ENCODE data around the gene ARMC3. TPM values are rescaled to one million over a fixed set of nuclear protein-coding genes. Genes with fewer than 3 reads are reported as not detected.
A peak's percentile ranks its signal among the peaks of the same experiment; 100 is the strongest.
"Not testable (repeated sequence)": the region's sequence is repeated elsewhere in the genome, so short reads cannot be mapped to it uniquely, and the experiment has no call there.

ARMC3 gene
- total and polyA plus RNA-seq, 5 donors: not detected

GRCh38 chr10:23065181-23065948, 137.5 kb downstream of the ARMC3 start:
- ATAC-seq (peak; percentile 95 to 96), DNase-seq (peak; percentile 84 to 90 (median 89))
- Histone ChIP-seq H3K4me3 (ENCODE audit: low read length) (no peak overlapping the region), H3K9me3 (ENCODE audit: control insufficient read depth, low read length) (no peaks in the 10 kb centered on the region), H3K27me3 (ENCODE audit: control insufficient read depth, insufficient read depth) (no peaks in the 10 kb centered on the region), H3K27ac (ENCODE audit: low read length) (peak overlapping the region; percentile 79), H3K4me1 (ENCODE audit: control insufficient read depth, insufficient read depth, low read length) (peaks cover 5% of the 10 kb centered on the region)
- WGBS: 22% methylated on average over 11 of the region's 11 CpGs
- intact Hi-C loops (cut with DNase I): no loop called here

- Histone ChIP-seq H3K27ac (ENCODE audit: low read length) (no peak overlapping the region), H3K27me3 (ENCODE audit: control insufficient read depth, insufficient read depth) (no peaks in the 10 kb centered on the region), H3K9me3 (ENCODE audit: control insufficient read depth, low read length) (no peaks in the 10 kb centered on the region), H3K4me1 (ENCODE audit: control insufficient read depth, insufficient read depth, low read length) (peaks cover 5% of the 10 kb centered on the region), H3K4me3 (ENCODE audit: low read length) (no peak overlapping the region)
- intact Hi-C loops (cut with DNase I): no loop called here
- DNase-seq (no peak), ATAC-seq (no peak)
- 92% methylated on average over 12 of the region's 12 CpGs for WGBS
Measured at GRCh38 chr10:23067337-23067736, 139.5 kb downstream of the ARMC3 start.

- no peak overlapping the region for H3K27ac ChIP-seq (ENCODE audit: low read length)
- no peaks in the 10 kb centered on the region for H3K27me3 ChIP-seq (ENCODE audit: control insufficient read depth, insufficient read depth)
- ATAC-seq (peak; percentile 73 to 82), DNase-seq (peak; percentile 80 to 93 (median 84))
- H3K4me3 ChIP-seq (ENCODE audit: low read length): no peak overlapping the region
- no peaks in the 10 kb centered on the region for H3K9me3 ChIP-seq (ENCODE audit: control insufficient read depth, low read length)
- intact Hi-C loops (cut with DNase I): no loop called here
- H3K4me1 ChIP-seq (ENCODE audit: control insufficient read depth, insufficient read depth, low read length): peaks cover 5% of the 10 kb centered on the region
- 55% methylated on average over 16 of the region's 16 CpGs for WGBS
Measured at GRCh38 chr10:23067939-23068775, 140.3 kb downstream of the ARMC3 start.

GRCh38 chr10:23069019-23069815, 141.4 kb downstream of the ARMC3 start:
- intact Hi-C loops (cut with DNase I): no loop called here
- Histone ChIP-seq H3K9me3 (ENCODE audit: control insufficient read depth, low read length) (no peaks in the 10 kb centered on the region), H3K4me3 (ENCODE audit: low read length) (no peak overlapping the region), H3K4me1 (ENCODE audit: control insufficient read depth, insufficient read depth, low read length) (peaks cover 5% of the 10 kb centered on the region), H3K27me3 (ENCODE audit: control insufficient read depth, insufficient read depth) (no peaks in the 10 kb centered on the region), H3K27ac (ENCODE audit: low read length) (no peak overlapping the region)
- no peak for DNase-seq
- 85% methylated on average over 10 of the region's 10 CpGs for WGBS
- no peak for ATAC-seq

- H3K9me3 ChIP-seq (ENCODE audit: control insufficient read depth, low read length); H3K4me3 ChIP-seq (ENCODE audit: low read length); H3K27ac ChIP-seq (ENCODE audit: low read length); ATAC-seq; DNase-seq; H3K27me3 ChIP-seq (ENCODE audit: control insufficient read depth, insufficient read depth); H3K4me1 ChIP-seq (ENCODE audit: control insufficient read depth, insufficient read depth, low read length): not testable (repeated sequence)
- WGBS: 85% methylated on average over 12 of the region's 12 CpGs
- intact Hi-C loops (cut with DNase I): loop anchor here in 1 of 4 donors (5.0 to 10.0 kb wide), 2 partner anchors 1068 to 1576 kb away; partner anchors contain the start of gene DNAJC1
Measured at GRCh38 chr10:23070092-23070912, 142.4 kb downstream of the ARMC3 start.

- no peaks in the 10 kb centered on the region for H3K4me1 ChIP-seq (ENCODE audit: control insufficient read depth, insufficient read depth, low read length)
- no peak overlapping the region for H3K27ac ChIP-seq (ENCODE audit: low read length)
- DNase-seq (no peak), ATAC-seq (no peak)
- H3K27me3 ChIP-seq (ENCODE audit: control insufficient read depth, insufficient read depth): no peaks in the 10 kb centered on the region
- intact Hi-C loops (cut with DNase I): loop anchor here in 1 of 4 donors (5.0 to 10.0 kb wide), 2 partner anchors 1069 to 1576 kb away; partner anchors contain the start of gene DNAJC1
- 89% methylated on average over 3 of the region's 3 CpGs for WGBS
- no peaks in the 10 kb centered on the region for H3K9me3 ChIP-seq (ENCODE audit: control insufficient read depth, low read length)
- H3K4me3 ChIP-seq (ENCODE audit: low read length): no peak overlapping the region
Measured at GRCh38 chr10:23070913-23071218, 143.0 kb downstream of the ARMC3 start.

GRCh38 chr10:23072593-23072992, 144.7 kb downstream of the ARMC3 start:
- H3K27ac ChIP-seq (ENCODE audit: low read length); H3K4me3 ChIP-seq (ENCODE audit: low read length); H3K9me3 ChIP-seq (ENCODE audit: control insufficient read depth, low read length); H3K4me1 ChIP-seq (ENCODE audit: control insufficient read depth, insufficient read depth, low read length); H3K27me3 ChIP-seq (ENCODE audit: control insufficient read depth, insufficient read depth); ATAC-seq: not testable (repeated sequence)
- WGBS: 47% methylated on average over 3 of the region's 3 CpGs
- intact Hi-C loops (cut with DNase I): loop anchor here in 1 of 4 donors (5.0 to 10.0 kb wide), 2 partner anchors 1070 to 1578 kb away; partner anchors contain the start of gene DNAJC1
- peak; percentile 48 to 80 (median 71) for DNase-seq

- Histone ChIP-seq H3K4me3 (ENCODE audit: low read length) (no peak overlapping the region), H3K9me3 (ENCODE audit: control insufficient read depth, low read length) (no peaks in the 10 kb centered on the region), H3K27ac (ENCODE audit: low read length) (no peak overlapping the region), H3K27me3 (ENCODE audit: control insufficient read depth, insufficient read depth) (peaks cover 2% of the 10 kb centered on the region), H3K4me1 (ENCODE audit: control insufficient read depth, insufficient read depth, low read length) (no peaks in the 10 kb centered on the region)
- no peak for ATAC-seq
- no peak for DNase-seq
- 77% methylated on average over 3 of the region's 3 CpGs for WGBS
- intact Hi-C loops (cut with DNase I): loop anchor here in 1 of 4 donors (5.0 to 10.0 kb wide), 2 partner anchors 1071 to 1579 kb away; partner anchors contain the start of gene DNAJC1
Measured at GRCh38 chr10:23073527-23073926, 145.7 kb downstream of the ARMC3 start.

- H3K9me3 ChIP-seq (ENCODE audit: control insufficient read depth, low read length): no peaks in the 10 kb centered on the region
- H3K4me3 ChIP-seq (ENCODE audit: low read length): no peak overlapping the region
- 82% methylated on average over 3 of the region's 3 CpGs for WGBS
- H3K27ac ChIP-seq (ENCODE audit: low read length): no peak overlapping the region
- H3K4me1 ChIP-seq (ENCODE audit: control insufficient read depth, insufficient read depth, low read length): no peaks in the 10 kb centered on the region
- intact Hi-C loops (cut with DNase I): loop anchor here in 1 of 4 donors (10.0 kb wide), 1 partner anchor 1581 kb away; no protein-coding TSS in a partner anchor
- ATAC-seq: no peak
- DNase-seq: no peak
- peaks cover 2% of the 10 kb centered on the region for H3K27me3 ChIP-seq (ENCODE audit: control insufficient read depth, insufficient read depth)
Measured at GRCh38 chr10:23075672-23076071, 147.8 kb downstream of the ARMC3 start.

GRCh38 chr10:23078114-23078513, 150.3 kb downstream of the ARMC3 start:
- Histone ChIP-seq H3K9me3 (ENCODE audit: control insufficient read depth, low read length) (no peaks in the 10 kb centered on the region), H3K27me3 (ENCODE audit: control insufficient read depth, insufficient read depth) (peaks cover 2% of the 10 kb centered on the region), H3K27ac (ENCODE audit: low read length) (no peak overlapping the region), H3K4me3 (ENCODE audit: low read length) (no peak overlapping the region), H3K4me1 (ENCODE audit: control insufficient read depth, insufficient read depth, low read length) (no peaks in the 10 kb centered on the region)
- ATAC-seq (no peak), DNase-seq (no peak)
- intact Hi-C loops (cut with DNase I): loop anchor here in 1 of 4 donors (10.0 kb wide), 1 partner anchor 1583 kb away; no protein-coding TSS in a partner anchor
- WGBS: 94% methylated on average over 2 of the region's 2 CpGs

Measured in right cardiac atrium (tissue), 5 donors.